DND-41 (cell line): ENCODE data around the gene RHCG.

Source experiments
- CTCF ChIP-seq: IDR thresholded peaks from 2 replicates; pipeline ENCODE4 v1.5.1; 2012; ENCODE audit warnings: borderline replicate concordance, low read length, moderate library complexity, mild to moderate bottlenecking; ENCODE audit not compliant: poor library complexity, severe bottlenecking; ENCODE audit errors: extremely low read depth
- EZH2 ChIP-seq: IDR thresholded peaks from 3 replicates; pipeline ENCODE4 v1.6.1; 2012; ENCODE audit warnings: borderline replicate concordance, low read depth, mild to moderate bottlenecking, moderate library complexity, low read length, inconsistent platforms; ENCODE audit not compliant: severe bottlenecking

- TF ChIP-seq CTCF (no peak), EZH2 (no peak)
Measured at GRCh38 chr15:89483079-89483478, 13.3 kb downstream of the RHCG start.
